HEK293 (cell line): ENCODE data around the gene PI16.

Source experiments
- CTCF ChIA-PET: fragments of 350-600 bp; formaldehyde crosslinking; extraction: SDS; loops from one replicate; lab custom pipeline; 2021; ENCODE audit warnings: antibody characterized with exemption; lab: Yijun Ruan, JAX
- POLR2A ChIA-PET: fragments of 300-600 bp; formaldehyde crosslinking; extraction: SDS; loops from one replicate; lab custom pipeline; 2020; ENCODE audit warnings: antibody characterized with exemption, inconsistent platforms; lab: Yijun Ruan, JAX
- H3K27ac ChIP-seq: fragments of 200-500 bp; sonication (Bioruptor generic); 2 replicates; pipeline ENCODE4 v1.5.1; 2014; ENCODE audit warnings: low read depth, low read length, control low read depth, inconsistent platforms; ENCODE audit errors: extremely low read depth
- H3K36me3 ChIP-seq, 2 experiments: fragments of 200-500 bp in 1 of 2; sonication (Bioruptor generic) in 1 of 2; 1 replicate in 1 of 2; 2 replicates in 1 of 2; pipeline ENCODE4 v1.5.1; 2014 to 2017; ENCODE audit warnings: inconsistent platforms in 2 of 2, low read length in 2 of 2; ENCODE audit not compliant: control insufficient read depth in 2 of 2, insufficient read depth in 1 of 2
- H3K4me1 ChIP-seq: fragments of 200-500 bp; sonication (Bioruptor generic); 2 replicates; pipeline ENCODE4 v1.5.1; 2014; ENCODE audit warnings: mild to moderate bottlenecking, low read length, inconsistent platforms; ENCODE audit not compliant: control insufficient read depth, insufficient read depth
- H3K4me3 ChIP-seq: 2 replicates; pipeline ENCODE4 v1.5.1; 2011; ENCODE audit warnings: low read depth, mild to moderate bottlenecking, control low read depth, low read length, moderate library complexity
- H3K9me3 ChIP-seq: fragments of 200-500 bp; sonication (Bioruptor generic); 2 replicates; pipeline ENCODE4 v1.5.1; 2014; ENCODE audit warnings: low read depth, low read length, inconsistent platforms; ENCODE audit not compliant: control insufficient read depth, insufficient read depth
- KLF10 ChIP-seq: fragments of 450-650 bp; IDR thresholded peaks from 2 replicates; pipeline ENCODE4 v1.5.1; 2018; ENCODE audit warnings: missing biosample characterization, mild to moderate bottlenecking, missing genetic modification characterization
- KLF8 ChIP-seq: fragments of 450-650 bp; formaldehyde crosslinking; IDR thresholded peaks from 2 replicates; pipeline ENCODE4 v1.5.1; 2016; ENCODE audit warnings: missing biosample characterization, missing genetic modification characterization
- OSR2 ChIP-seq: fragments of 450-650 bp; formaldehyde crosslinking; IDR thresholded peaks from 2 replicates; pipeline ENCODE4 v1.5.1; 2016; ENCODE audit warnings: missing biosample characterization, missing genetic modification characterization
- SETDB1 ChIP-seq: IDR thresholded peaks from one replicate; pipeline ENCODE4 v1.6.1; 2017; ENCODE audit warnings: mild to moderate bottlenecking, low read length, moderate library complexity, mixed read lengths; ENCODE audit not compliant: insufficient read length
- TCF7L2 ChIP-seq: IDR thresholded peaks from 2 replicates; pipeline ENCODE4 v1.6.1; 2011; ENCODE audit warnings: low read depth, mild to moderate bottlenecking, inconsistent platforms, low read length, moderate library complexity, borderline replicate concordance
- TSHZ1 ChIP-seq: fragments of 450-650 bp; formaldehyde crosslinking; IDR thresholded peaks from 2 replicates; pipeline ENCODE4 v1.5.1; 2016; ENCODE audit warnings: missing biosample characterization, missing genetic modification characterization, borderline replicate concordance
- ZFP41 ChIP-seq: fragments of 450-650 bp; formaldehyde crosslinking; IDR thresholded peaks from 2 replicates; pipeline ENCODE4 v1.5.1; 2016; ENCODE audit warnings: missing biosample characterization, missing genetic modification characterization, borderline replicate concordance
- ZFP69B ChIP-seq: fragments of 450-650 bp; formaldehyde crosslinking; IDR thresholded peaks from 2 replicates; pipeline ENCODE4 v1.5.1; 2016; ENCODE audit warnings: missing biosample characterization, missing genetic modification characterization
- ZNF211 ChIP-seq: fragments of 450-650 bp; formaldehyde crosslinking; IDR thresholded peaks from 2 replicates; pipeline ENCODE4 v1.5.1; 2016; ENCODE audit warnings: low read depth, missing biosample characterization, missing genetic modification characterization
- ZNF302 ChIP-seq: fragments of 450-650 bp; formaldehyde crosslinking; IDR thresholded peaks from 2 replicates; pipeline ENCODE4 v1.5.1; 2016; ENCODE audit warnings: missing biosample characterization, missing genetic modification characterization, low read depth
- ZNF311 ChIP-seq: fragments of 450-650 bp; formaldehyde crosslinking; IDR thresholded peaks from 2 replicates; pipeline ENCODE4 v1.5.1; 2017; ENCODE audit warnings: missing biosample characterization, missing genetic modification characterization, borderline replicate concordance
- ZNF341 ChIP-seq: fragments of 450-650 bp; formaldehyde crosslinking; IDR thresholded peaks from 2 replicates; pipeline ENCODE4; 2016; ENCODE audit warnings: low read depth, missing biosample characterization, missing genetic modification characterization
- ZNF37A ChIP-seq: fragments of 450-650 bp; IDR thresholded peaks from 2 replicates; pipeline ENCODE4 v1.5.1; 2018; ENCODE audit warnings: missing biosample characterization, missing genetic modification characterization
- ZNF433 ChIP-seq: fragments of 450-650 bp; formaldehyde crosslinking; IDR thresholded peaks from 2 replicates; pipeline ENCODE4 v1.5.1; 2016; ENCODE audit warnings: missing biosample characterization, missing genetic modification characterization, low read depth
- ZNF501 ChIP-seq: fragments of 450-650 bp; formaldehyde crosslinking; IDR thresholded peaks from 2 replicates; pipeline ENCODE4 v1.5.1; 2016; ENCODE audit warnings: missing biosample characterization, missing genetic modification characterization
- ZSCAN30 ChIP-seq: fragments of 450-650 bp; IDR thresholded peaks from 2 replicates; pipeline ENCODE4 v1.5.1; 2018; ENCODE audit warnings: missing biosample characterization, mild to moderate bottlenecking, missing genetic modification characterization, moderate library complexity
- TF ChIP-seq, protein P1 (sequence below): fragments of 450-650 bp; formaldehyde crosslinking; IDR thresholded peaks from 2 replicates; pipeline ENCODE4 v1.5.1; 2017; ENCODE audit warnings: missing biosample characterization, missing genetic modification characterization

PI16 gene

GRCh38 chr6:36933102-36933501 lies 21.4 kb upstream of the PI16 start (continued):
- TF ChIP-seq TSHZ1 (tag by site-specific recombination) (no peak), ZFP69B (tag by site-specific recombination) (no peak), ZNF311 (no peak), KLF8 (tag by site-specific recombination) (no peak)
- TF ChIP-seq, protein P1, sequence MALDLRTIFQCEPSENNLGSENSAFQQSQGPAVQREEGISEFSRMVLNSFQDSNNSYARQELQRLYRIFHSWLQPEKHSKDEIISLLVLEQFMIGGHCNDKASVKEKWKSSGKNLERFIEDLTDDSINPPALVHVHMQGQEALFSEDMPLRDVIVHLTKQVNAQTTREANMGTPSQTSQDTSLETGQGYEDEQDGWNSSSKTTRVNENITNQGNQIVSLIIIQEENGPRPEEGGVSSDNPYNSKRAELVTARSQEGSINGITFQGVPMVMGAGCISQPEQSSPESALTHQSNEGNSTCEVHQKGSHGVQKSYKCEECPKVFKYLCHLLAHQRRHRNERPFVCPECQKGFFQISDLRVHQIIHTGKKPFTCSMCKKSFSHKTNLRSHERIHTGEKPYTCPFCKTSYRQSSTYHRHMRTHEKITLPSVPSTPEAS = no peak

GRCh38 chr6:36933519-36933918 lies 21.0 kb upstream of the PI16 start:
- Histone ChIP-seq H3K27ac (no peak overlapping the region), H3K9me3 (no peaks in the 10 kb centered on the region), H3K4me1 (peaks cover 4% of the 10 kb centered on the region; the same call in 1 of the 2 replicates), H3K36me3 (no peaks in the 10 kb centered on the region), H3K4me3 (no peak overlapping the region)
- CTCF ChIA-PET = interaction anchor here (0.6 to 2.2 kb wide), 3 partner anchors 81 to 282 kb away, joined by 3 to 8 read pairs (median 3); no protein-coding TSS in a partner anchor
- no peak for TF ChIP-seq ZNF302 (tag by site-specific recombination)
- no peak for TF ChIP-seq ZNF501 (tag by site-specific recombination)
- TF ChIP-seq ZNF37A = no peak
- TF ChIP-seq KLF10 (tag by site-specific recombination) = no peak
- TF ChIP-seq SETDB1 = no peak
- TF ChIP-seq TCF7L2 = no peak
- TF ChIP-seq OSR2 = no peak
- POLR2A ChIA-PET = interaction anchor here (0.6 kb wide), 1 partner anchor 73 kb away, joined by 3 read pairs; no protein-coding TSS in a partner anchor

- H3K4me3 ChIP-seq = no peak overlapping the region
- ChIA-PET POLR2A (no interaction called here), CTCF (interaction anchor here (0.7 to 0.9 kb wide), 2 partner anchors 26 to 59 kb away, joined by 3 to 6 read pairs; no protein-coding TSS in a partner anchor)
- H3K27ac ChIP-seq = no peak overlapping the region
- no peaks in the 10 kb centered on the region for H3K9me3 ChIP-seq
- TF ChIP-seq ZNF341 (tag by site-specific recombination) (no peak), ZFP41 (tag by site-specific recombination) (no peak), ZSCAN30 (tag by site-specific recombination) (no peak), ZNF211 (tag by site-specific recombination) (no peak), ZNF433 (no peak), TSHZ1 (tag by site-specific recombination) (no peak)
- no peaks in the 10 kb centered on the region for H3K36me3 ChIP-seq
- no peaks in the 10 kb centered on the region for H3K4me1 ChIP-seq
Observed at GRCh38 chr6:36934901-36935300, 19.6 kb upstream of the PI16 start.
